ENCODE results near the gene FAM53C. TPM values are rescaled to one million over a fixed set of nuclear protein-coding genes. Genes with fewer than 3 reads are reported as not detected.

The FAM53C gene
- total RNA-seq, 1 donor from 2014 or later = 56.6 TPM

DNA sequence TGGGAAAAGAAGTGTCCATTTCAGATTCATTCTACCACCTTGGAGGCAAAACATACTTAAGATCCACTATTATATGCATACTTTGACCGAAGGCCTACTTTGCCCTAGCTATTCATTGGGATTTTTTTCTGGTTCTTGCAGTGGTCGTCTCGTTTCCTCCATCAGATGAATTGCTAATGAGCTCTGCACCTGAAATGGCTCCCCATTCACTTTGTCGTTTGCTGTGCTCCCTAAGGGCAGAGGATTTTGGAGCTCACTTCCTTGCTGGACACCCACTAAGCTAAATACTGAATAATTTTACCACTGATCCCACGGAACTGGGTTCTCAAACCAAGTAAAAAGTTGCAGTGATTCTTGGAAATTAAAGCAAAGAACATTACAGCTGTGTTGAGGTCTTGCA, 16.3 kb downstream of the FAM53C start:
- Mint-ChIP-seq H3K27ac (peak overlapping the region; percentile 96), H3K27me3 (no peaks in the 10 kb centered on the region), H3K4me1 (ENCODE audit: low read depth) (peaks cover 18% of the 10 kb centered on the region), H3K36me3 (ENCODE audit: insufficient read depth) (peaks cover 18% of the 10 kb centered on the region), H3K4me3 (ENCODE audit: low read depth) (peak overlapping the region; percentile 92), H3K9me3 (ENCODE audit: low read depth) (peaks cover 13% of the 10 kb centered on the region)
- no peak for DNase-seq (ENCODE audit: low spot score, unreplicated experiment)
- TF ChIP-seq, protein P1, sequence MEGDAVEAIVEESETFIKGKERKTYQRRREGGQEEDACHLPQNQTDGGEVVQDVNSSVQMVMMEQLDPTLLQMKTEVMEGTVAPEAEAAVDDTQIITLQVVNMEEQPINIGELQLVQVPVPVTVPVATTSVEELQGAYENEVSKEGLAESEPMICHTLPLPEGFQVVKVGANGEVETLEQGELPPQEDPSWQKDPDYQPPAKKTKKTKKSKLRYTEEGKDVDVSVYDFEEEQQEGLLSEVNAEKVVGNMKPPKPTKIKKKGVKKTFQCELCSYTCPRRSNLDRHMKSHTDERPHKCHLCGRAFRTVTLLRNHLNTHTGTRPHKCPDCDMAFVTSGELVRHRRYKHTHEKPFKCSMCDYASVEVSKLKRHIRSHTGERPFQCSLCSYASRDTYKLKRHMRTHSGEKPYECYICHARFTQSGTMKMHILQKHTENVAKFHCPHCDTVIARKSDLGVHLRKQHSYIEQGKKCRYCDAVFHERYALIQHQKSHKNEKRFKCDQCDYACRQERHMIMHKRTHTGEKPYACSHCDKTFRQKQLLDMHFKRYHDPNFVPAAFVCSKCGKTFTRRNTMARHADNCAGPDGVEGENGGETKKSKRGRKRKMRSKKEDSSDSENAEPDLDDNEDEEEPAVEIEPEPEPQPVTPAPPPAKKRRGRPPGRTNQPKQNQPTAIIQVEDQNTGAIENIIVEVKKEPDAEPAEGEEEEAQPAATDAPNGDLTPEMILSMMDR (IDR thresholded peaks at IDR 0.05; ENCODE audit: unreplicated experiment) = no peak

DNA sequence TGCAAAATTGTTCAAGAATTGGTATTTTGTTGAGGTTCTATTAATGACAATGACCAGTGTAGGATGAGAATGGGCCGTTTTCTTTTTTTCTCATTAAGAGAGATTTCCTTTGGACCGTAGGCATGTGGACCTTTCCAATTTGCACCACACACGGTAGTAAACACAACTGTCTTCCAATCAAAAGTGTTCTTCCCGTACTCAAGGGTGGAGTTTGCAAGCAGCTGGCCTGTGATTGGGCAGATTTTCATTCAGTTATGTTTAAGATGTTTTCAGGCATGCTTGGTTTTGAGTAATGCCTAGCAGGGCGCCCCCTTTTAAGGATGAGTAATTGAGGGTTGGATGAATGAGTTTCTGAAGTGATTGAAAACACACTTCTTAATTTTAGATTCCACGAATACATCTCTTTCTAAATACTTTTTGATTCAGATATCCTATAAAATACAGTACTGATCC, 16.9 kb downstream of the FAM53C start:
- peaks cover 18% of the 10 kb centered on the region for H3K4me1 Mint-ChIP-seq (ENCODE audit: low read depth)
- H3K36me3 Mint-ChIP-seq (ENCODE audit: insufficient read depth) = peaks cover 18% of the 10 kb centered on the region
- H3K27me3 Mint-ChIP-seq = no peaks in the 10 kb centered on the region
- no peak for DNase-seq (ENCODE audit: low spot score, unreplicated experiment)
- TF ChIP-seq, protein P1 (IDR thresholded peaks at IDR 0.05; ENCODE audit: unreplicated experiment) = no peak
- H3K4me3 Mint-ChIP-seq (ENCODE audit: low read depth) = peak overlapping the region; percentile 92
- peak overlapping the region; percentile 96 for H3K27ac Mint-ChIP-seq
- H3K9me3 Mint-ChIP-seq (ENCODE audit: low read depth) = peaks cover 13% of the 10 kb centered on the region

DNA sequence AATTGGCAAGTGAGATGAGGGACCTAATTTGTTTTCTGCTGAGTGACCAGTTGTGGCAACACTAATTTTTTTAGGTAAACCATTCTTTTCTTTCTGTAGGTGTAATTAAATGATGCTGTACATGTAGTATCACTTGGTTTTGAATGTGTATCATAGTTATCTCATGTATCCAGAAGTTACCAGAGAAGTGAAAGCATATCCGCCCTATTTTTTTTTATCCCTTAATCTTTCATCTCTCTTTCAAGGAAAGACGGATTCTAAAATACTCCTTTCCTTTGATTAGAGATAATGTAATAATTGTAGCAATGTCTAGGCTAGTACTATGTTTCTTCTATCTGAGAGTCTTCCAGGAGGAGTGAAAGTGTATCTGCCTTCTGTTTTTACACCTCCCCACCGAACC, 21.6 kb downstream of the FAM53C start:
- no peaks in the 10 kb centered on the region for H3K9me3 Mint-ChIP-seq (ENCODE audit: low read depth)
- H3K27ac Mint-ChIP-seq = no peak overlapping the region
- H3K27me3 Mint-ChIP-seq = no peaks in the 10 kb centered on the region
- peaks cover 12% of the 10 kb centered on the region for H3K4me1 Mint-ChIP-seq (ENCODE audit: low read depth)
- no peak overlapping the region for H3K4me3 Mint-ChIP-seq (ENCODE audit: low read depth)
- DNase-seq (ENCODE audit: low spot score, unreplicated experiment) = no peak
- TF ChIP-seq, protein P1 (IDR thresholded peaks at IDR 0.05; ENCODE audit: unreplicated experiment) = no peak
- H3K36me3 Mint-ChIP-seq (ENCODE audit: insufficient read depth) = peaks cover 2% of the 10 kb centered on the region

DNA sequence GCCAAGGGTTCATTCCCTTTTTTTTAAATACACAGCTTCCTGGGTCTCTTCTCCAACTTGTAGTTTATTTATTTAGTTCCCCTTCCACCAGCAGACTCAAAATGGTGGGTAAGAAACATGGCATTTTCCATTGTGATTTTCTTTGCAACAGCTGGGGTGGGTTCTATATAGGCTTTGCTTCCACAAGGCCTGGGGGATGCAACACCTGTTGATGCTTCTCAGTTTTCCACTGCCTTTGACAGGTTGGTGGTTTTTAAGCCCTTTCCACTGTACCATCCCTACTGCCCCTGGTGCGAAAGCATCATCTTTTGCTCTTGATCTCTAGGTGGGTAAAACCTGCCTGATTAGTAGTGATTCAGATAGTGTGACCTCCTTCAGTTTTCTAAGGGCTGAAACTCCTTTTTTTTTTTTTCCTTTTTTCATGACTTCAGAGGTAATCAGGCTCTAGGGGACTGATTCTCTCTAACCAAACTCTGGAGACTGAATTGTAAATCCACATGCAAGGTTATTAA, 22.9 kb downstream of the FAM53C start:
- Mint-ChIP-seq H3K27ac (peak overlapping the region; percentile 31), H3K4me3 (ENCODE audit: low read depth) (no peak overlapping the region), H3K27me3 (no peaks in the 10 kb centered on the region), H3K4me1 (ENCODE audit: low read depth) (peaks cover 1% of the 10 kb centered on the region), H3K9me3 (ENCODE audit: low read depth) (no peaks in the 10 kb centered on the region), H3K36me3 (ENCODE audit: insufficient read depth) (peaks cover 2% of the 10 kb centered on the region)
- TF ChIP-seq, protein P1 (IDR thresholded peaks at IDR 0.05; ENCODE audit: unreplicated experiment) = no peak
- no peak for DNase-seq (ENCODE audit: low spot score, unreplicated experiment)

DNA sequence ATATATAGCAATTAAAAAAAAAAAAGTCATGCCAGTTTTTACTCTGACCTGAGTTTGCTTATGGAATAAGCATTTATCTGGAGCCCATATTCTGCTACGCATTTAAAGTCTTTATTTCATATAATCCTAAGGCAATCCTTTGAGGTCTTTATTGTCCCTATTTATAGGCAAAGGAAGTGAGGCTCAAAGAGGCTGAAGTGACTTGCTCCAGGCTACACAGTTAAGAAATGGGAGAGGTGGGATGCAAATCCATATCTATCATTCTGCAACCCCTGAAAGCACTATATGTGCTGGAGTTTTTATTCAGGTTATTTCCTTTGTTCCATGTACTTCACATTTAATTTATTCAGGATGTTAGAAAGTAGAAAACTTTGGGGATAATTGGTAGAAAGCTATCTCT, 26.5 kb downstream of the FAM53C start:
- no peak for DNase-seq (ENCODE audit: low spot score, unreplicated experiment)
- no peaks in the 10 kb centered on the region for H3K9me3 Mint-ChIP-seq (ENCODE audit: low read depth)
- TF ChIP-seq, protein P1 (IDR thresholded peaks at IDR 0.05; ENCODE audit: unreplicated experiment) = no peak
- no peaks in the 10 kb centered on the region for H3K27me3 Mint-ChIP-seq
- H3K4me3 Mint-ChIP-seq (ENCODE audit: low read depth) = no peak overlapping the region
- H3K36me3 Mint-ChIP-seq (ENCODE audit: insufficient read depth) = peaks cover 2% of the 10 kb centered on the region
- H3K27ac Mint-ChIP-seq = no peak overlapping the region
- H3K4me1 Mint-ChIP-seq (ENCODE audit: low read depth) = peaks cover 9% of the 10 kb centered on the region

All from progenitor cell of endocrine pancreas (in vitro differentiated cells).